Hepatocyte (in vitro differentiated cells): ENCODE results near the gene COCH. TPM values are rescaled to one million over a fixed set of nuclear protein-coding genes. Genes with fewer than 3 reads are reported as not detected.

ENCODE experiments used
- DNase-seq: peaks from one replicate; pipeline ENCODE4 v3.0.0-alpha.2; 2016; ENCODE audit warnings: low spot score
- H2AFZ ChIP-seq: fragments of 200-600 bp; sonication (generic); 2 replicates; pipeline ENCODE4 v1.6.0; 2016; ENCODE audit warnings: antibody characterized with exemption, mild to moderate bottlenecking
- H3K27ac ChIP-seq: fragments of 200-600 bp; sonication (generic); 2 replicates; pipeline ENCODE4 v1.5.1; 2016; ENCODE audit warnings: mild to moderate bottlenecking
- H3K27me3 ChIP-seq: fragments of 200-600 bp; sonication (generic); 2 replicates; pipeline ENCODE4 v1.6.1; 2016
- H3K36me3 ChIP-seq: fragments of 200-600 bp; sonication (generic); replicated peaks from 2 replicates; pipeline ENCODE4 v1.5.1; 2016; ENCODE audit warnings: low read depth; ENCODE audit not compliant: insufficient read depth
- H3K4me1 ChIP-seq: fragments of 200-600 bp; sonication (generic); 2 replicates; pipeline ENCODE4 v1.5.1; 2016; ENCODE audit warnings: mild to moderate bottlenecking, moderate library complexity; ENCODE audit not compliant: insufficient read depth
- H3K4me2 ChIP-seq: fragments of 200-600 bp; sonication (generic); 2 replicates; pipeline ENCODE4 v1.6.0; 2016
- H3K4me3 ChIP-seq: fragments of 200-600 bp; sonication (generic); 2 replicates; pipeline ENCODE4 v1.5.1; 2016; ENCODE audit warnings: mild to moderate bottlenecking
- H3K79me2 ChIP-seq: fragments of 200-600 bp; sonication (generic); 2 replicates; pipeline ENCODE4 v1.6.0; 2017; ENCODE audit warnings: mild to moderate bottlenecking
- H3K9me2 ChIP-seq: fragments of 200-600 bp; sonication (generic); replicated peaks from 2 replicates; pipeline ENCODE4 v1.6.0; 2017; ENCODE audit warnings: mild to moderate bottlenecking; ENCODE audit not compliant: insufficient read depth
- H3K9me3 ChIP-seq: fragments of 200-600 bp; sonication (generic); 2 replicates; pipeline ENCODE4 v1.5.1; 2016; ENCODE audit warnings: low read depth, mild to moderate bottlenecking
- H4K20me1 ChIP-seq: fragments of 200-600 bp; sonication (generic); 2 replicates; pipeline ENCODE4 v1.6.0; 2016; ENCODE audit warnings: mild to moderate bottlenecking; ENCODE audit not compliant: insufficient read depth, poor library complexity, severe bottlenecking
- CTCF ChIP-seq: fragments of 200-600 bp; sonication (generic); IDR thresholded peaks from 2 replicates; pipeline ENCODE4 v1.5.1; 2016; ENCODE audit warnings: antibody characterized with exemption, mild to moderate bottlenecking; ENCODE audit not compliant: poor library complexity
- EZH2 ChIP-seq: fragments of 200-600 bp; sonication (generic); IDR thresholded peaks from 2 replicates; pipeline ENCODE4 v1.6.1; 2016; ENCODE audit warnings: antibody characterized with exemption, mild to moderate bottlenecking, borderline replicate concordance
- EZH2phosphoT487 ChIP-seq: fragments of 200-600 bp; sonication (generic); IDR thresholded peaks from one replicate; pipeline ENCODE4 v1.6.1; 2018; ENCODE audit warnings: antibody characterized with exemption, mild to moderate bottlenecking, low read depth, moderate library complexity; ENCODE audit not compliant: unreplicated experiment, severe bottlenecking
- WGBS: methylation state at CpG from one replicate; pipeline ENCODE4 v1.1.6; 2016; ENCODE audit warnings: low lambda C conversion rate; ENCODE audit errors: missing lambda C conversion rate; 5-methylcytosine and 5-hydroxymethylcytosine counted together
- polyA plus RNA-seq: library from polyadenylated mRNA; unstranded; fragments of >200 nt; fragmentation: Nextera tagmentation; extraction: Ambion mirVana; gene quantifications from 2 replicates; pipeline ENCODE4 v1.2.1, GENCODE V29; 2016
- total RNA-seq: library from RNA; depleted of rRNA; stranded (reverse); fragments of >200 nt; gene quantifications from 2 replicates; pipeline ENCODE4 v1.2.3, GENCODE V29; 2014

Gene COCH
- total and polyA plus RNA-seq, 2 experiments from 2014 or later, result 2.0 to 3.3 TPM

DNA sequence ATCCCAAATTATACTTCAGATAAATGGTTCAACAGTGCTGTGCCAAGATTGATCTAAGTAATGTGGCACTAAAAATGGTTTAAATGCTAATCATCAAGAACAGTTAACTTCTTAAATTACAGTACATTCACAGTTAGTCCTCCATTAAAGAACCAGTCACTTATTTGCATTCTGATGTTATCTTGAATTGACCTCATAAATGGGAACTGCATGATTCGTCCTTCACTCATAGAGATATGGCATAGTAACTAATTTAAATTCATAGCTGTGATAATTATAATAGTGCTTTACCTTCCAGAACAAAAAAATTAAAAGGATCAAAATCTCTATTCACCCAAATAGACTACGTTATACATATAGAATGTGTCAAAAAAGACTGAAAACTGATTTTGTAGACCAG lies 61.1 kb downstream of the COCH start:
- H3K27ac ChIP-seq, result no peak overlapping the region
- H3K4me2 ChIP-seq, result no peak overlapping the region
- H3K9me3 ChIP-seq, result no peaks in the 10 kb centered on the region
- H3K79me2 ChIP-seq, result peaks cover 1% of the 10 kb centered on the region
- no peaks in the 10 kb centered on the region for H3K27me3 ChIP-seq
- no peak for TF ChIP-seq EZH2phosphoT487
- no peak for TF ChIP-seq CTCF
- TF ChIP-seq EZH2, result no peak
- H3K36me3 ChIP-seq, result no peaks in the 10 kb centered on the region
- 80% methylated on average over 2 of the region's 2 CpGs for WGBS
- H3K9me2 ChIP-seq, result no peaks in the 10 kb centered on the region
- no peaks in the 10 kb centered on the region for H3K4me1 ChIP-seq
- no peak overlapping the region for H2AFZ ChIP-seq
- DNase-seq, result no peak
- H4K20me1 ChIP-seq, result no peaks in the 10 kb centered on the region
- H3K4me3 ChIP-seq, result no peak overlapping the region

GRCh38 chr14:30938617-30939016 lies 64.3 kb downstream of the COCH start:
- 97% methylated on average over 2 of the region's 2 CpGs for WGBS
- TF ChIP-seq EZH2phosphoT487, result no peak
- TF ChIP-seq EZH2, result no peak
- TF ChIP-seq CTCF, result no peak
- H3K4me1 ChIP-seq, result no peaks in the 10 kb centered on the region
- H4K20me1 ChIP-seq, result no peaks in the 10 kb centered on the region
- no peaks in the 10 kb centered on the region for H3K79me2 ChIP-seq
- H3K9me2 ChIP-seq, result no peaks in the 10 kb centered on the region
- no peaks in the 10 kb centered on the region for H3K27me3 ChIP-seq
- no peaks in the 10 kb centered on the region for H3K9me3 ChIP-seq
- H3K4me3 ChIP-seq, result no peak overlapping the region
- no peak for DNase-seq
- H3K36me3 ChIP-seq, result no peaks in the 10 kb centered on the region
- H3K4me2 ChIP-seq, result no peak overlapping the region
- H3K27ac ChIP-seq, result no peak overlapping the region
- H2AFZ ChIP-seq, result no peak overlapping the region

Other genes with a start within 250 kb of the COCH start
- gene AP4S1, start 151.1 kb downstream of the COCH start, total RNA-seq, result 14.0 and 19.5 TPM in 2 replicates
- 5.2 and 9.1 TPM in 2 replicates for gene AP4S1, start 151.1 kb downstream of the COCH start, polyA plus RNA-seq
- gene STRN3, start 151.8 kb downstream of the COCH start, total RNA-seq, result 47.6 and 53.8 TPM in 2 replicates
- 9.1 and 10.1 TPM in 2 replicates for gene STRN3, start 151.8 kb downstream of the COCH start, polyA plus RNA-seq